HuH-7.5 (cell line): ENCODE results near the gene U2AF1L4.
A peak's percentile ranks its signal among the peaks of the same experiment; 100 is the strongest.

Experiments used
- DNase-seq: peaks from one replicate; pipeline ENCODE4 v3.0.0; 2011; ENCODE audit warnings: low spot score

The U2AF1L4 gene

GRCh38 chr19:35757231-35757748, 12.1 kb upstream of the U2AF1L4 start:
- DNase-seq: peak; percentile 51

DNA sequence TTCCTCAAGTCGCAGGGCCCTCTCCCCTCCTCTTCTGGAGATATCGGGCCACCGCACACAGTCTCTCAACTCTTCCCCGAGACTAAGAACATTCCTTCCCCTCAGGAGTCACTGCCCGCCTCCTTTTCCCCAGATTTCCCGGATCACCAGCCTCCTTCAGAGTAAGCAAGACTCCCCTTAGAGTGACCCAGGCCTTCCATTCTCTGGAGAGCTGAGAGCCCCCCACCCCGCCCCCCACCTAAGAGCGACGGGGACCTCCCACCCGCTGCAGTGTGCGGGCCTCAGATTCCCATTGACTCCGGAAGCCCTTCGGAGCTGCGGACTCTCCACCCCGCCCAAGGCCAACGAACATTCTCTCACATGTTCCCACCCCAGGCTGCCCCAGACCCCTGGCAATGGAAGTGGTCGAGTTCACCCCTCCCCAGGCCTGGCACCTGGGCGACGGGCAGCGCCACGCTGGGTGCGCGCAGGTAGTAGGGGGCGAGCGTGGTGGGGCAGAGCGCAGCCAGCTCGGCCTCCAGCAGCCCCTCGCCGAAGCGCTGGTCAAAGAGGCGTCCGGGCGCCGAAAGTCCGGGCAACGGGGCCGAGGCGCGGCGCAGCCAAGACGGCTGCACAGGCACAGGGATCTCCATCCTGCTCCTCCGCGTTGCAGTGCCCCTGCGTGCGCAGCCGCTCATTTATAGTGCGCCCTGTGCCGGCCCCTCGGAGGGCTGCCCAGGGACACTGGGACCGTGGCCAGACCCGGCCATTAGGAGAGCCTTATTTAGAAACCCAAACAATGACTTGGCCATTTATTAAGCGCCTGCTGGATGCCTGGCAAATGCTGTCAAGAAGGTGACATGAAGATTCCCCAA, 11.4 kb upstream of the U2AF1L4 start, which contains the start of gene HSPB6:
Gene HSPB6, minus strand, starts transcription at position 653 of the 854 bp plus-strand sequence. Its CDS starts 21 bp downstream, at position 632.
- DNase-seq: no peak

DNA sequence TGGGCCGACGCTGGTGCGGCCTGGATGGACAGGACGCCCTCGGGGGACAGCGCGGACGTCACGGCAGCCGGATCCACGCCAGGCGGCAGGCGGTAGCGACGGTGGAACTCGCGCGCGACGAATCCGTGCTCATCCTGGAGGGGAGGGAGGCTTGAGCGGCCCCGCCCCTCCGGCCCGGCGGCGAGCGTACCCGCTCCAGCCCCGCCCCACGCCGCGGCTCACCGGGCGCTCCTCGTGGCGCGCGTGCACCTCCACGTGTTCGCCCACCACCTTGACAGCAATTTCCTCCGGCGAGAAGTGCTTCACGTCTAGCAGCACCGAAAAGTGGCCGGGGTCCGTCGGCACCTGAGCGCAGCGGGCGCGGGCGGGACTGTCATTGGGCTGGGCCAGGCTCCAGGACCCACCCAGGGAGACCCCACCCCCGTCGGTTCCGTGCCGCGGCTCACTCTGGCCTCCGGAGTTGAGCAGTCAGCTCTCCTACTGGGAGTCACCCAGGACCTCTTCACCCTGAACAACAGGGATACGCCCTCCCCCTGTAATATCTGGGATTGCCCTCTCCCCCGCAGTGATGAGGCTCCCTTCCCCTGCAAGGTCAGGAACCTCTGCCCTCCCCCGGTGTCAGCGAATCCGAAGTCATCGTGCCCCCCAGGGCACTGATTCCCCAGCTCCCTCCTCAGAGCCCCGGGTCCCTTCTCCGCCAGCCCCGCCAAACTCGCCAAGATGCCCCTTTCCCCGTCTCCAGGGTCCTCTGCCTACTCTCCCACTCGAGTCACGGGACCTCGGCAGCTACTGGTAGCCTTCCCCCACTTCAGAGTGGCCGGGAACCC, 10.5 kb upstream of the U2AF1L4 start:
- no peak for DNase-seq

DNA sequence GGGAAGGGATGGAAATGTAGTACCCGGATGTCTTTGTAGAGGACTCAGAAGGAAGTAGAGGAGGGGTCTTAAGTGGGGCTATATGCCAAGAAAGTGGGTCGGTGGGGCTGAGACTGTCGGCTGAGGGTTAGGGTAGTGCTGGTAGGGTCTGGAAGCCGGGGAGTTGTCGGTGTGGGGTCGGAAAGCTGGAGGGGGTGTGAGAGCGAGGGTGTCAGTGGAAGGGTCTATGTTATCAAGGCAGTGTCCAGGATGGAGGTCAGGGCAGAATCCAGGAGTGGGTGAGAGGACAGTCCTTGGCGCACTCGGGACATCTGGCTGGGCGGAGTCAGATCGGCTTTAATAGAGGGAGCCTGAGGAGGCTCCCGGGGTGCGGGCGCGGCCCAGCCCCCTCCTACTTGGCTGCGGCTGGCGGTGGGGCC, 9.9 kb upstream of the U2AF1L4 start:
- no peak for DNase-seq

- no peak for DNase-seq
These were observed 9.3 kb upstream of the U2AF1L4 start for GRCh38 chr19:35754370-35755130.

- DNase-seq: no peak
These were observed 8.6 kb upstream of the U2AF1L4 start for GRCh38 chr19:35753634-35754369.

- no peak for DNase-seq
These were observed 7.6 kb upstream of the U2AF1L4 start for GRCh38 chr19:35752746-35753350.

- no peak for DNase-seq
These were observed 6.9 kb upstream of the U2AF1L4 start for GRCh38 chr19:35751839-35752745.

GRCh38 chr19:35750167-35750566, 4.9 kb upstream of the U2AF1L4 start:
- no peak for DNase-seq

- peak; percentile 95 for DNase-seq
These were observed 3.1 kb upstream of the U2AF1L4 start, which contains the start of gene LIN37 for GRCh38 chr19:35748106-35749020. LIN37 (plus strand) TSS chr19:35748576; CDS start chr19:35748725, 149 bp downstream.

GRCh38 chr19:35746531-35746930, 1.3 kb upstream of the U2AF1L4 start:
- DNase-seq: no peak

- DNase-seq: no peak
These were observed 857 bp upstream of the U2AF1L4 start for GRCh38 chr19:35746087-35746462.

DNA sequence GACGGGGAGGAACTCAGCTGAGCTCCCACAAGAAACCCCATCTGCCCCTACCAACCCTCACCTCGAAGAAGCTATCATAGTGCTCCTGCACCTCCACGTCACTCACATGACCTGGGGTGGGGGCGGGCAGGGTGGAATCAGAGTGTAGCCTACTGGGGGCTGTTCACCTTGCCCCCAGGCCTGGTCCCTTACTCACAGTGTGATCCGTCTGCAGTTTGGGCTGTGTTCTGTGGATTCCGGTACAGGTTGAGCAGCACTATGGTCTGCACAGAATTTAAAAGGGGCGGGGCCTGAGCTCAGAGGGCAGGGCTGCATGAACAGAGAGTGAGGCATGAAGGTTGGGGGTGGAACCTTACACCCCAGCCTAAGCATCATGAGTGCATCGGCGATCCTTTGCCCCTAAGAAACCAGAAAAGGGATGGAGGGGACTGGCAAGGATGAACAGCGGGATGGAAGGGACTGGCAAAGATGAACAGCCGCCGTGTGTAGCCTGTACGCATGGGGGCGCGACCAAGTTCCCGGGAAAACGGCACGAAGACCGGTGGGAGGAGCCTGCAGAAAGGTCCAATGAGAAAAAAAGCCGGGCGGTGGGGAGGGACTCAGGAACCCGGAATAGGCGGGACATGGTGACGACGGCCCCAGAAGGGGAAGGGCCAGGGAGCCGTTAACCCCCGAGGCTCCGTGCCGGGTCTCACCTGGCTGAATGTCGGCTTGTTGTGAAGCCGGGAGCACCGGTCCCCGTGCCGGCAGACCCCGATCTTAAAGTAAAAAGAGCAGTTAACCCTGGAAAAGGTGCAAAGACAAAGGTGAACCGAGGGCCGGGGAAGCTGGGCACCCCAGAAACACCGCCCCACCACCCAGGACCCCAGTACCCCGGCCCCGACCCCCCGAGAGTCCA, 539 bp downstream of the U2AF1L4 start:
- peak; percentile 80 for DNase-seq

DNA sequence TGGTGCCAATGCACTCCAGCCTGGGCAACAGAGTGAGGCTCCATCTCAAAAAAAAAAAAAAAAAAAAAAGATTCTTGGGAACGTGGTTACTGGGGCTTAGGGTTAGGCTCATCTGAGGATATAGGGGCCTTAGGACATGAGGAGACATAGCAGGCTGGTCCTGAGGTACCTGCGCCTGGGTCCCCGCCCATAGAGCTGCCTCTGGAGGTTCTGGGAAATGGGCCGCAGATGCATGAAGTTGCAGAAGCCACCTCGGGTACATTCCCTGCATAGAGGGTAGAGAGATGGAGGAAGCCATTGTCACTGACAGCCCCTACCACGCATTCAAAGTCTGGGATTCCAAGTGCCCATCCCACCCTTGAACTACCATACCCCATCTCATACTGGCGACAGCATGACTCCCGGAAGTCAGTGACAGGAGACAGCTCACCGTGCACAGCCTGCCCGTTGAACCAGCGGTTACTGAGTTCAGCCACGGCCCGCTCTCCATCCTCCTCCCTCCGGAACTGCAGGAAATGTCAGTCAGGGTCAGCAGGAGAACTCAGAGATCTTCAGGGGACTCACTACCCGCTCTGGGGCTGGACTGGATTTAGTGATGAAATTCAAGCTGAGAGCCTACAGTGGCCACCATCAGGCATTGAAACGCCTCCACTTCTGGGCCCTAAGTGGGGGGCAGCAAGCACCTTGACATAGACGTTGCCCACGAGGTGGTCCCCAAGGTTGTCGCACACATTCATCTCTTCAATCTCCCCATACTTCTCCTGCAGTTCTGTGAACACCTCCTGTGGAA, 1.4 kb downstream of the U2AF1L4 start:
- DNase-seq: no peak

- DNase-seq: no peak
These were observed 3.0 kb downstream of the U2AF1L4 start, which contains the start of gene IGFLR1 for GRCh38 chr19:35742121-35742724. IGFLR1 (minus strand) TSS chr19:35742452; CDS start chr19:35741180, 1,272 bp downstream.

DNA sequence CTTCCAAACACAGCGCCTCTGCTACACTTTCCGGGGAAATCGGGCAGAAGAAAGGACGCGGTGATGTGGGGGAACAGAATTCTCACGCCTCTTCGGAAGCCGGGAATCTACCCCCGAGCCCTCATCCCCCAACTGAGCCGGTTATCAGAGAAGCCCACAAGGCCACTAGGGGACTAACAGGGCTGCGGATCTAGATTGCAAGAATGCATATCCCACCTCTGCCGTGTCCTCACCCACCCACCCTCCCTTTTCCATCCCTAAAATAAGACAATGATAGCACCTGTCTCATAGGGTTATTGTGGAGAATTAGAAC, 4.1 kb downstream of the U2AF1L4 start:
- no peak for DNase-seq
